22Rv1 (cell line): ENCODE measurements around the gene RAB3C.

Source experiments
- H3K27ac ChIP-seq: fragments of 450-650 bp; 2 replicates; pipeline ENCODE4 v1.5.1; 2017
- ZFX ChIP-seq: fragments of 450-650 bp; IDR thresholded peaks from 2 replicates; pipeline ENCODE4 v1.6.1; 2017; ENCODE audit warnings: antibody characterized with exemption, borderline replicate concordance
- TF ChIP-seq, protein P1 (sequence below): fragments of 450-650 bp; IDR thresholded peaks from 2 replicates; pipeline ENCODE4 v1.5.1; 2017; ENCODE audit warnings: mild to moderate bottlenecking

The RAB3C gene

GRCh38 chr5:58760222-58760621 is 177.3 kb downstream of the RAB3C start:
- H3K27ac ChIP-seq, result no peak overlapping the region
- TF ChIP-seq, protein P1, sequence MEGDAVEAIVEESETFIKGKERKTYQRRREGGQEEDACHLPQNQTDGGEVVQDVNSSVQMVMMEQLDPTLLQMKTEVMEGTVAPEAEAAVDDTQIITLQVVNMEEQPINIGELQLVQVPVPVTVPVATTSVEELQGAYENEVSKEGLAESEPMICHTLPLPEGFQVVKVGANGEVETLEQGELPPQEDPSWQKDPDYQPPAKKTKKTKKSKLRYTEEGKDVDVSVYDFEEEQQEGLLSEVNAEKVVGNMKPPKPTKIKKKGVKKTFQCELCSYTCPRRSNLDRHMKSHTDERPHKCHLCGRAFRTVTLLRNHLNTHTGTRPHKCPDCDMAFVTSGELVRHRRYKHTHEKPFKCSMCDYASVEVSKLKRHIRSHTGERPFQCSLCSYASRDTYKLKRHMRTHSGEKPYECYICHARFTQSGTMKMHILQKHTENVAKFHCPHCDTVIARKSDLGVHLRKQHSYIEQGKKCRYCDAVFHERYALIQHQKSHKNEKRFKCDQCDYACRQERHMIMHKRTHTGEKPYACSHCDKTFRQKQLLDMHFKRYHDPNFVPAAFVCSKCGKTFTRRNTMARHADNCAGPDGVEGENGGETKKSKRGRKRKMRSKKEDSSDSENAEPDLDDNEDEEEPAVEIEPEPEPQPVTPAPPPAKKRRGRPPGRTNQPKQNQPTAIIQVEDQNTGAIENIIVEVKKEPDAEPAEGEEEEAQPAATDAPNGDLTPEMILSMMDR, result no peak
- TF ChIP-seq ZFX, result no peak

GRCh38 chr5:58761407-58761806 is 178.5 kb downstream of the RAB3C start:
- TF ChIP-seq, protein P1, result no peak
- no peak for TF ChIP-seq ZFX
- no peak overlapping the region for H3K27ac ChIP-seq

- TF ChIP-seq ZFX, result no peak
- TF ChIP-seq, protein P1, result no peak
- no peak overlapping the region for H3K27ac ChIP-seq
Observed at GRCh38 chr5:58763390-58763789, 180.5 kb downstream of the RAB3C start.

GRCh38 chr5:58764199-58764598 is 181.3 kb downstream of the RAB3C start:
- H3K27ac ChIP-seq, result no peak overlapping the region

GRCh38 chr5:58765058-58765457 is 182.2 kb downstream of the RAB3C start:
- TF ChIP-seq, protein P1, result no peak
- no peak for TF ChIP-seq ZFX
- no peak overlapping the region for H3K27ac ChIP-seq

More at GRCh38 chr5:58764199-58764598, 181.3 kb downstream of the RAB3C start:
- TF ChIP-seq ZFX, result no peak
- TF ChIP-seq, protein P1, result no peak

- TF ChIP-seq, protein P1, result no peak
- TF ChIP-seq ZFX, result no peak
- no peak overlapping the region for H3K27ac ChIP-seq
Observed at GRCh38 chr5:58767104-58767503, 184.2 kb downstream of the RAB3C start.

GRCh38 chr5:58770136-58770535 is 187.3 kb downstream of the RAB3C start:
- H3K27ac ChIP-seq, result no peak overlapping the region
- TF ChIP-seq, protein P1, result no peak
- no peak for TF ChIP-seq ZFX
